GM12878 (cell line): ENCODE results near the gene ERN1. TPM values are rescaled to one million over a fixed set of nuclear protein-coding genes. Genes with fewer than 3 reads are reported as not detected.

Experiments used
- ATAC-seq: fragments of 200-7000 bp; cut with Tn5 transposase; 3 replicates; pipeline ENCODE4 v1.9.1; 2020; ENCODE audit warnings: mild to moderate bottlenecking, moderate library complexity
- BruUV-seq: library from RNA; stranded (reverse); fragments of 400-500 nt; replicated peaks from 2 replicates; lab custom pipeline; 2021; lab: Mats Ljungman, UMichigan
- CTCF ChIA-PET: fragments of 300-600 bp; sonication (Branson Sonifier 250); formaldehyde crosslinking; extraction: SDS; loops from one replicate; lab custom pipeline; 2021; ENCODE audit warnings: inconsistent platforms; lab: Yijun Ruan, JAX
- POLR2A ChIA-PET: fragments of 350-600 bp; formaldehyde crosslinking; extraction: SDS; loops from one replicate; lab custom pipeline; 2021; ENCODE audit warnings: inconsistent platforms; lab: Charles Lee
- RAD21 ChIA-PET: fragments of 300-600 bp; sonication (Branson Sonifier 250); formaldehyde crosslinking; loops from one replicate; lab custom pipeline; 2023; ENCODE audit warnings: antibody characterized with exemption; ENCODE audit not compliant: unreplicated experiment; lab: Charles Lee
- SMC1A ChIA-PET: fragments of 300-600 bp; sonication (Branson Sonifier 250); formaldehyde crosslinking; loops from one replicate; lab custom pipeline; 2023; ENCODE audit not compliant: unreplicated experiment, uncharacterized antibody; lab: Charles Lee
- DNase-seq: peaks from one replicate; pipeline ENCODE4 v3.0.0-alpha.2; 2011; ENCODE audit warnings: low read depth, low spot score
- FAIRE-seq: peaks from 3 replicates; lab custom pipeline; 2011; peaks lifted over from hg19 to GRCh38; lab: Jason Lieb, UNC
- H2AFZ ChIP-seq: 2 replicates; pipeline ENCODE4 v1.6.0; 2011; ENCODE audit warnings: low read depth, low read length, control low read depth; ENCODE audit not compliant: control insufficient read depth
- H3K27ac ChIP-seq: 2 replicates; pipeline ENCODE4 v1.5.1; 2011; ENCODE audit warnings: control low read depth; ENCODE audit not compliant: control insufficient read depth, insufficient read depth
- H3K27me3 ChIP-seq, 2 experiments: replicated peaks in 1 of 2; 2 replicates each; pipeline versions ENCODE4 v1.6.0 to v1.6.1; 2011; ENCODE audit warnings: low read length in 1 of 2; ENCODE audit not compliant: control insufficient read depth in 2 of 2, insufficient read depth in 2 of 2
- H3K36me3 ChIP-seq, 2 experiments: 2 replicates each; pipeline ENCODE4 v1.5.1; 2011; ENCODE audit warnings: low read length in 1 of 2; ENCODE audit not compliant: control insufficient read depth in 2 of 2, insufficient read depth in 2 of 2
- H3K4me1 ChIP-seq: 2 replicates; pipeline ENCODE4 v1.6.1; 2011; ENCODE audit warnings: mild to moderate bottlenecking, low read length, moderate library complexity, mixed read lengths; ENCODE audit not compliant: control insufficient read depth, insufficient read depth
- H3K4me2 ChIP-seq: 2 replicates; pipeline ENCODE4 v1.6.0; 2011; ENCODE audit warnings: control low read depth; ENCODE audit not compliant: control insufficient read depth, insufficient read depth
- H3K4me3 ChIP-seq: fragments of 200-600 bp; sonication (generic); 2 replicates; pipeline ENCODE4 v1.5.1; 2016
- H3K79me2 ChIP-seq: 2 replicates; pipeline ENCODE4 v1.6.0; 2011; ENCODE audit warnings: low read length; ENCODE audit not compliant: control insufficient read depth, insufficient read depth
- H3K9ac ChIP-seq: 2 replicates; pipeline ENCODE4 v1.8.0; 2011; ENCODE audit warnings: low read length, control low read depth, mixed read lengths; ENCODE audit not compliant: control insufficient read depth, insufficient read depth
- H3K9me3 ChIP-seq: replicated peaks from 3 replicates; pipeline ENCODE4 v1.5.1; 2011; ENCODE audit warnings: mild to moderate bottlenecking, low read length; ENCODE audit not compliant: control insufficient read depth, insufficient read depth
- H4K20me1 ChIP-seq: 2 replicates; pipeline ENCODE4 v1.6.0; 2011; ENCODE audit not compliant: control insufficient read depth, insufficient read depth
- ATF7 ChIP-seq: fragments of 450-650 bp; IDR thresholded peaks from 2 replicates; pipeline ENCODE4 v1.6.1; 2016; ENCODE audit warnings: low read depth, mild to moderate bottlenecking
- CBX3 ChIP-seq: fragments of 200-600 bp; sonication (generic); IDR thresholded peaks from 2 replicates; pipeline ENCODE4 v1.6.1; 2016; ENCODE audit warnings: low read depth, borderline replicate concordance
- DPF2 ChIP-seq: fragments of 450-650 bp; IDR thresholded peaks from 2 replicates; pipeline ENCODE4 v1.6.1; 2017; ENCODE audit warnings: mild to moderate bottlenecking
- MAX ChIP-seq: IDR thresholded peaks from 2 replicates; pipeline ENCODE4 v1.6.1; 2012; ENCODE audit warnings: low read depth, low read length, improper control_type of control experiment
- NFYB ChIP-seq: IDR thresholded peaks from 2 replicates; pipeline ENCODE4 v1.6.1; 2011; ENCODE audit warnings: low read depth, mild to moderate bottlenecking, low read length, improper control_type of control experiment, moderate library complexity; ENCODE audit not compliant: insufficient read depth
- RB1 ChIP-seq: fragments of 450-650 bp; formaldehyde crosslinking; IDR thresholded peaks from 2 replicates; pipeline ENCODE4 v1.6.1; 2017; ENCODE audit warnings: mild to moderate bottlenecking, borderline replicate concordance
- SIX5 ChIP-seq: IDR thresholded peaks from 2 replicates; pipeline ENCODE4 v1.6.1; 2011; ENCODE audit warnings: mild to moderate bottlenecking, low read depth, low read length, moderate library complexity; ENCODE audit not compliant: severe bottlenecking
- SMAD1 ChIP-seq: fragments of 450-650 bp; IDR thresholded peaks from 2 replicates; pipeline ENCODE4 v1.6.1; 2018; ENCODE audit warnings: mild to moderate bottlenecking, low read depth; ENCODE audit not compliant: partially characterized antibody
- STAT3 ChIP-seq: IDR thresholded peaks from 2 replicates; pipeline ENCODE4 v1.6.1; 2011; ENCODE audit warnings: low read depth, low read length, improper control_type of control experiment
- TCF12 ChIP-seq: IDR thresholded peaks from 2 replicates; pipeline ENCODE4 v1.6.1; 2011; ENCODE audit warnings: low read depth, mild to moderate bottlenecking, low read length
- YBX1 ChIP-seq: fragments of 450-650 bp; IDR thresholded peaks from 2 replicates; pipeline ENCODE4 v1.6.1; 2016; ENCODE audit warnings: antibody characterized with exemption
- WGBS: methylation state at CpG from one replicate; pipeline ENCODE4 v1.1.6; 2016; ENCODE audit warnings: low lambda C conversion rate; ENCODE audit not compliant: insufficient replicate concordance, insufficient coverage; ENCODE audit errors: missing lambda C conversion rate; 5-methylcytosine and 5-hydroxymethylcytosine counted together
- in situ Hi-C: fragments of 300-500 bp; cut with MboI; formaldehyde crosslinking; loops from 9 replicates; pipeline ENCODE4 v1.14.3; 2018; ENCODE audit warnings: mixed read lengths
- intact Hi-C: fragments of 100-400 bp; cut with micrococcal nuclease; formaldehyde crosslinking; loops from one replicate; pipeline ENCODE4 v1.14.2; 2022; ENCODE audit not compliant: unreplicated experiment
- polyA plus RNA-seq, 11 experiments: library from polyadenylated mRNA; depleted of rRNA in 4 of 11; unstranded in 6 of 11; stranded (reverse) in 5 of 11; fragments of >200 nt; fragmentation: Nextera tagmentation in 4 of 11; fragmentation: Illumina TruSeq in 1 of 11; extraction: Ambion mirVana in 4 of 11; extraction: Trizol in 1 of 11; gene quantifications; 1 replicate in 1 of 11; 2 replicates in 10 of 11; pipeline versions ENCODE4 v1.2.1 to v1.2.3, GENCODE V29; 2011 to 2016; ENCODE audit warnings: inconsistent platforms in 2 of 11, missing spikeins in 2 of 11, low read depth in 1 of 11
- total RNA-seq, 4 experiments: library from RNA; depleted of rRNA in 3 of 4; stranded (reverse); fragments of >200 nt in 3 of 4; fragmentation: Illumina TruSeq in 1 of 4; extraction: Trizol in 1 of 4; gene quantifications; 2 replicates each; pipeline versions ENCODE4 v1.2.1 to v1.2.3, GENCODE V29; 2013 to 2021
- TF ChIP-seq, protein P1 (sequence below): fragments of 450-650 bp; IDR thresholded peaks from 2 replicates; pipeline ENCODE4 v1.6.1; 2017; ENCODE audit warnings: low read depth, mild to moderate bottlenecking, moderate library complexity
- TF ChIP-seq, protein P2 (sequence below): IDR thresholded peaks from 2 replicates; pipeline ENCODE4 v1.6.1; 2011; ENCODE audit warnings: low read depth, mild to moderate bottlenecking, low read length, moderate library complexity, borderline replicate concordance; ENCODE audit errors: extremely low read depth
- TF ChIP-seq, protein P3 (sequence below): fragments of 450-650 bp; IDR thresholded peaks from 2 replicates; pipeline ENCODE4 v1.6.1; 2017; ENCODE audit warnings: mild to moderate bottlenecking, moderate library complexity

ERN1 gene
- total and polyA plus RNA-seq, 10 of the 15 experiments (the other 5 are each of a cell fraction or from before 2014, with no cell fraction given): 2.6 to 19.2 (median 7.6) TPM

- TF ChIP-seq, protein P1, sequence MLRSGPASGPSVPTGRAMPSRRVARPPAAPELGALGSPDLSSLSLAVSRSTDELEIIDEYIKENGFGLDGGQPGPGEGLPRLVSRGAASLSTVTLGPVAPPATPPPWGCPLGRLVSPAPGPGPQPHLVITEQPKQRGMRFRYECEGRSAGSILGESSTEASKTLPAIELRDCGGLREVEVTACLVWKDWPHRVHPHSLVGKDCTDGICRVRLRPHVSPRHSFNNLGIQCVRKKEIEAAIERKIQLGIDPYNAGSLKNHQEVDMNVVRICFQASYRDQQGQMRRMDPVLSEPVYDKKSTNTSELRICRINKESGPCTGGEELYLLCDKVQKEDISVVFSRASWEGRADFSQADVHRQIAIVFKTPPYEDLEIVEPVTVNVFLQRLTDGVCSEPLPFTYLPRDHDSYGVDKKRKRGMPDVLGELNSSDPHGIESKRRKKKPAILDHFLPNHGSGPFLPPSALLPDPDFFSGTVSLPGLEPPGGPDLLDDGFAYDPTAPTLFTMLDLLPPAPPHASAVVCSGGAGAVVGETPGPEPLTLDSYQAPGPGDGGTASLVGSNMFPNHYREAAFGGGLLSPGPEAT: no peak
- TF ChIP-seq, protein P2, sequence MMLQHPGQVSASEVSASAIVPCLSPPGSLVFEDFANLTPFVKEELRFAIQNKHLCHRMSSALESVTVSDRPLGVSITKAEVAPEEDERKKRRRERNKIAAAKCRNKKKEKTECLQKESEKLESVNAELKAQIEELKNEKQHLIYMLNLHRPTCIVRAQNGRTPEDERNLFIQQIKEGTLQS: no peak
- TF ChIP-seq CBX3 (no peak), TCF12 (no peak), SMAD1 (no peak)
Observed at GRCh38 chr17:64006361-64007088, 123.4 kb downstream of the ERN1 start (continued).

DNA sequence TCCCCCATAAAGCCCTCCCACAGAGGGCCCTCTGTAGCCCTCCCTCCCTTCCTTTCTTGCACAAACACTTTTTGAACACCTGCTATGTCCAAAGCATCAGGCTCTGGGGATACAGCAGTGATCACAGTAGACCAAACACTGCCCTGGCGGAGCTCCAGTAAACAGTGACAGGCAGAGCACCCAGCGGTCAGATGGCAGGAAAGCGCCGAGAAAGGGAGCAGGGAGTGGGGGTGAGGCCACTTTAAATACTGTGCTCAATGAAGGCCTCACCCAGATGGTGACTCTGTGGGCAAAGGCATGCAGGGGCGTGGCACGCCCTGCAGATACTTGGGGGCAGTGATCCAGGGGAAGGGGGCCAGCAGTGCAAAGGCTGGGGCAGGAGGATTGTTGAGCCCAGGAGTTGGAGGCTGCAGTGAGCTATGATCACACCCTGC is 124.2 kb downstream of the ERN1 start:
- POLR2A ChIA-PET: no interaction called here

More for the DNA sequence above, 124.2 kb downstream of the ERN1 start:
- no TSS peak for BruUV-seq
- Histone ChIP-seq H3K9me3 (no peaks in the 10 kb centered on the region; the same call in 2 of the 3 replicates), H3K36me3 (peaks cover 8 to 22% of the 10 kb centered on the region in 2 experiments; a peak in 3 of 4 replicates), H3K4me1 (no peaks in the 10 kb centered on the region), H3K27me3 (no peaks in the 10 kb centered on the region), H3K4me3 (no peak overlapping the region), H4K20me1 (no peaks in the 10 kb centered on the region), H3K9ac (no peak overlapping the region), H3K79me2 (no peaks in the 10 kb centered on the region; the same call in none of the 2 replicates), H2AFZ (no peak overlapping the region), H3K4me2 (no peak overlapping the region), H3K27ac (no peak overlapping the region)
- no peak for DNase-seq
- 96% methylated on average over 6 of the region's 6 CpGs for WGBS
- FAIRE-seq: no peak
- in situ Hi-C loops (no loop called here), intact Hi-C loops (no loop called here)
- ChIA-PET CTCF (interaction anchor here (0.9 to 1.2 kb wide), 2 partner anchors 59 to 92 kb away, joined by 3 to 4 read pairs; no protein-coding TSS in a partner anchor), SMC1A (interaction anchor here (1.1 kb wide), 1 partner anchor 12 kb away, joined by 4 read pairs; no protein-coding TSS in a partner anchor), RAD21 (no interaction called here)
- no peak for ATAC-seq
- no peak for TF ChIP-seq MAX
- no peak for TF ChIP-seq ATF7
- TF ChIP-seq STAT3: no peak
- TF ChIP-seq NFYB: no peak
- no peak for TF ChIP-seq SIX5
- no peak for TF ChIP-seq YBX1
- no peak for TF ChIP-seq RB1
- TF ChIP-seq, protein P3, sequence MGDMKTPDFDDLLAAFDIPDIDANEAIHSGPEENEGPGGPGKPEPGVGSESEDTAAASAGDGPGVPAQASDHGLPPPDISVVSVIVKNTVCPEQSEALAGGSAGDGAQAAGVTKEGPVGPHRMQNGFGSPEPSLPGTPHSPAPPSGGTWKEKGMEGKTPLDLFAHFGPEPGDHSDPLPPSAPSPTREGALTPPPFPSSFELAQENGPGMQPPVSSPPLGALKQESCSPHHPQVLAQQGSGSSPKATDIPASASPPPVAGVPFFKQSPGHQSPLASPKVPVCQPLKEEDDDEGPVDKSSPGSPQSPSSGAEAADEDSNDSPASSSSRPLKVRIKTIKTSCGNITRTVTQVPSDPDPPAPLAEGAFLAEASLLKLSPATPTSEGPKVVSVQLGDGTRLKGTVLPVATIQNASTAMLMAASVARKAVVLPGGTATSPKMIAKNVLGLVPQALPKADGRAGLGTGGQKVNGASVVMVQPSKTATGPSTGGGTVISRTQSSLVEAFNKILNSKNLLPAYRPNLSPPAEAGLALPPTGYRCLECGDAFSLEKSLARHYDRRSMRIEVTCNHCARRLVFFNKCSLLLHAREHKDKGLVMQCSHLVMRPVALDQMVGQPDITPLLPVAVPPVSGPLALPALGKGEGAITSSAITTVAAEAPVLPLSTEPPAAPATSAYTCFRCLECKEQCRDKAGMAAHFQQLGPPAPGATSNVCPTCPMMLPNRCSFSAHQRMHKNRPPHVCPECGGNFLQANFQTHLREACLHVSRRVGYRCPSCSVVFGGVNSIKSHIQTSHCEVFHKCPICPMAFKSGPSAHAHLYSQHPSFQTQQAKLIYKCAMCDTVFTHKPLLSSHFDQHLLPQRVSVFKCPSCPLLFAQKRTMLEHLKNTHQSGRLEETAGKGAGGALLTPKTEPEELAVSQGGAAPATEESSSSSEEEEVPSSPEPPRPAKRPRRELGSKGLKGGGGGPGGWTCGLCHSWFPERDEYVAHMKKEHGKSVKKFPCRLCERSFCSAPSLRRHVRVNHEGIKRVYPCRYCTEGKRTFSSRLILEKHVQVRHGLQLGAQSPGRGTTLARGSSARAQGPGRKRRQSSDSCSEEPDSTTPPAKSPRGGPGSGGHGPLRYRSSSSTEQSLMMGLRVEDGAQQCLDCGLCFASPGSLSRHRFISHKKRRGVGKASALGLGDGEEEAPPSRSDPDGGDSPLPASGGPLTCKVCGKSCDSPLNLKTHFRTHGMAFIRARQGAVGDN: no peak
- TF ChIP-seq DPF2: no peak
